ENCODE results near the gene RNF4.

The RNF4 gene

DNA sequence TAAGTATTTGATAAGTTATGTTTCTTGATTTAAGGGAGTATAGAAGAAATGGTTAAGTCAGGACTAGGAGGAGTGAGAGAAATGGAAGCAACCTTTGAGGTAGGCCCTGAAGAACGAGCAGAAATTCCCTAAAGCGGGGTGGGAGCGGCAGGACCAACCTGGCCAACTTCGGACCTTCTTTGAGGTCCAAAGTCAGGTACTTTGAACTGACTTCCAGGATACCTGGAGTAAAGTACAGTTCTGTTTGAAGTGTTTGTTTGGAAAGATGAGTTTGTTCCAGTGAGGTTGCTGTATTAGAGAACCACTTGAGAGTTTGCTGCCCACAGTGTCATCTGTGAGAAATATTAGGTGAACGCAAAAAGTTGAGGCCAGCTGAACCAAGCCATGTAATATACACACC is 11.7 kb downstream of the RNF4 start:
- ATAC-seq = no peak

GRCh38 chr4:2482192-2482591 is 13.3 kb downstream of the RNF4 start:
- no peak; the same call in 1 of the 3 replicates for ATAC-seq
- TF ChIP-seq RARB (CRISPR knock-in tag; IDR thresholded peaks at IDR 0.05) (no peak), ZNF565 (CRISPR knock-in tag; conservative IDR thresholded peaks at IDR 0.05; ENCODE audit: low read depth) (no peak), PPARA (CRISPR knock-in tag; IDR thresholded peaks at IDR 0.05; ENCODE audit: borderline replicate concordance) (no peak), CSDC2 (CRISPR knock-in tag; IDR thresholded peaks at IDR 0.05) (no peak), ZFP3 (CRISPR knock-in tag; IDR thresholded peaks at IDR 0.05) (no peak), ZFP30 (CRISPR knock-in tag; IDR thresholded peaks at IDR 0.05) (no peak), TOX (CRISPR knock-in tag; IDR thresholded peaks at IDR 0.05; ENCODE audit: borderline replicate concordance) (no peak), CREB5 (CRISPR knock-in tag; IDR thresholded peaks at IDR 0.05; ENCODE audit: low read depth) (no peak), ZNF70 (CRISPR knock-in tag; IDR thresholded peaks at IDR 0.05) (no peak), ISL1 (CRISPR knock-in tag; IDR thresholded peaks at IDR 0.05) (no peak), BACH2 (CRISPR knock-in tag; IDR thresholded peaks at IDR 0.05; ENCODE audit: borderline replicate concordance) (no peak), ZC3H10 (CRISPR knock-in tag; IDR thresholded peaks at IDR 0.05) (no peak), TCF4 (CRISPR knock-in tag; IDR thresholded peaks at IDR 0.05; ENCODE audit: borderline replicate concordance) (no peak), GLIS3 (CRISPR knock-in tag; IDR thresholded peaks at IDR 0.05) (no peak)
- TF ChIP-seq, protein P1, sequence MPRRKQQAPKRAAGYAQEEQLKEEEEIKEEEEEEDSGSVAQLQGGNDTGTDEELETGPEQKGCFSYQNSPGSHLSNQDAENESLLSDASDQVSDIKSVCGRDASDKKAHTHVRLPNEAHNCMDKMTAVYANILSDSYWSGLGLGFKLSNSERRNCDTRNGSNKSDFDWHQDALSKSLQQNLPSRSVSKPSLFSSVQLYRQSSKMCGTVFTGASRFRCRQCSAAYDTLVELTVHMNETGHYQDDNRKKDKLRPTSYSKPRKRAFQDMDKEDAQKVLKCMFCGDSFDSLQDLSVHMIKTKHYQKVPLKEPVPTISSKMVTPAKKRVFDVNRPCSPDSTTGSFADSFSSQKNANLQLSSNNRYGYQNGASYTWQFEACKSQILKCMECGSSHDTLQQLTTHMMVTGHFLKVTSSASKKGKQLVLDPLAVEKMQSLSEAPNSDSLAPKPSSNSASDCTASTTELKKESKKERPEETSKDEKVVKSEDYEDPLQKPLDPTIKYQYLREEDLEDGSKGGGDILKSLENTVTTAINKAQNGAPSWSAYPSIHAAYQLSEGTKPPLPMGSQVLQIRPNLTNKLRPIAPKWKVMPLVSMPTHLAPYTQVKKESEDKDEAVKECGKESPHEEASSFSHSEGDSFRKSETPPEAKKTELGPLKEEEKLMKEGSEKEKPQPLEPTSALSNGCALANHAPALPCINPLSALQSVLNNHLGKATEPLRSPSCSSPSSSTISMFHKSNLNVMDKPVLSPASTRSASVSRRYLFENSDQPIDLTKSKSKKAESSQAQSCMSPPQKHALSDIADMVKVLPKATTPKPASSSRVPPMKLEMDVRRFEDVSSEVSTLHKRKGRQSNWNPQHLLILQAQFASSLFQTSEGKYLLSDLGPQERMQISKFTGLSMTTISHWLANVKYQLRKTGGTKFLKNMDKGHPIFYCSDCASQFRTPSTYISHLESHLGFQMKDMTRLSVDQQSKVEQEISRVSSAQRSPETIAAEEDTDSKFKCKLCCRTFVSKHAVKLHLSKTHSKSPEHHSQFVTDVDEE (CRISPR knock-in tag; IDR thresholded peaks at IDR 0.05) = no peak
- TF ChIP-seq, protein P2, sequence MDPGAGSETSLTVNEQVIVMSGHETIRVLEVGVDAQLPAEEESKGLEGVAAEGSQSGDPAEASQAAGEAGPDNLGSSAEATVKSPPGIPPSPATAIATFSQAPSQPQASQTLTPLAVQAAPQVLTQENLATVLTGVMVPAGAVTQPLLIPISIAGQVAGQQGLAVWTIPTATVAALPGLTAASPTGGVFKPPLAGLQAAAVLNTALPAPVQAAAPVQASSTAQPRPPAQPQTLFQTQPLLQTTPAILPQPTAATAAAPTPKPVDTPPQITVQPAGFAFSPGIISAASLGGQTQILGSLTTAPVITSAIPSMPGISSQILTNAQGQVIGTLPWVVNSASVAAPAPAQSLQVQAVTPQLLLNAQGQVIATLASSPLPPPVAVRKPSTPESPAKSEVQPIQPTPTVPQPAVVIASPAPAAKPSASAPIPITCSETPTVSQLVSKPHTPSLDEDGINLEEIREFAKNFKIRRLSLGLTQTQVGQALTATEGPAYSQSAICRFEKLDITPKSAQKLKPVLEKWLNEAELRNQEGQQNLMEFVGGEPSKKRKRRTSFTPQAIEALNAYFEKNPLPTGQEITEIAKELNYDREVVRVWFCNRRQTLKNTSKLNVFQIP (CRISPR knock-in tag; IDR thresholded peaks at IDR 0.05; ENCODE audit: borderline replicate concordance, low read depth) = no peak

More for the DNA sequence above, 11.7 kb downstream of the RNF4 start:
- TF ChIP-seq ZNF70 (CRISPR knock-in tag; IDR thresholded peaks at IDR 0.05) (no peak), RARB (CRISPR knock-in tag; IDR thresholded peaks at IDR 0.05) (no peak), ZC3H10 (CRISPR knock-in tag; IDR thresholded peaks at IDR 0.05) (no peak), GLIS3 (CRISPR knock-in tag; IDR thresholded peaks at IDR 0.05) (no peak), OSR1 (CRISPR knock-in tag; IDR thresholded peaks at IDR 0.05) (no peak), ZFP3 (CRISPR knock-in tag; IDR thresholded peaks at IDR 0.05) (no peak), TOX (CRISPR knock-in tag; IDR thresholded peaks at IDR 0.05; ENCODE audit: borderline replicate concordance) (no peak), ZNF565 (CRISPR knock-in tag; conservative IDR thresholded peaks at IDR 0.05; ENCODE audit: low read depth) (no peak), ARNTL (CRISPR knock-in tag; IDR thresholded peaks at IDR 0.05; ENCODE audit: borderline replicate concordance, low read depth) (no peak), CSDC2 (CRISPR knock-in tag; IDR thresholded peaks at IDR 0.05) (no peak), ZFP30 (CRISPR knock-in tag; IDR thresholded peaks at IDR 0.05) (no peak), SNAI2 (CRISPR knock-in tag; IDR thresholded peaks at IDR 0.05) (no peak), ZNF8 (CRISPR knock-in tag; IDR thresholded peaks at IDR 0.05) (no peak)
- TF ChIP-seq, protein P1 (CRISPR knock-in tag; IDR thresholded peaks at IDR 0.05) = no peak
- TF ChIP-seq, protein P3, sequence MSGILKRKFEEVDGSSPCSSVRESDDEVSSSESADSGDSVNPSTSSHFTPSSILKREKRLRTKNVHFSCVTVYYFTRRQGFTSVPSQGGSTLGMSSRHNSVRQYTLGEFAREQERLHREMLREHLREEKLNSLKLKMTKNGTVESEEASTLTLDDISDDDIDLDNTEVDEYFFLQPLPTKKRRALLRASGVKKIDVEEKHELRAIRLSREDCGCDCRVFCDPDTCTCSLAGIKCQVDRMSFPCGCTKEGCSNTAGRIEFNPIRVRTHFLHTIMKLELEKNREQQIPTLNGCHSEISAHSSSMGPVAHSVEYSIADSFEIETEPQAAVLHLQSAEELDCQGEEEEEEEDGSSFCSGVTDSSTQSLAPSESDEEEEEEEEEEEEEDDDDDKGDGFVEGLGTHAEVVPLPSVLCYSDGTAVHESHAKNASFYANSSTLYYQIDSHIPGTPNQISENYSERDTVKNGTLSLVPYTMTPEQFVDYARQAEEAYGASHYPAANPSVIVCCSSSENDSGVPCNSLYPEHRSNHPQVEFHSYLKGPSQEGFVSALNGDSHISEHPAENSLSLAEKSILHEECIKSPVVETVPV (CRISPR knock-in tag; IDR thresholded peaks at IDR 0.05) = no peak
- TF ChIP-seq, protein P4, sequence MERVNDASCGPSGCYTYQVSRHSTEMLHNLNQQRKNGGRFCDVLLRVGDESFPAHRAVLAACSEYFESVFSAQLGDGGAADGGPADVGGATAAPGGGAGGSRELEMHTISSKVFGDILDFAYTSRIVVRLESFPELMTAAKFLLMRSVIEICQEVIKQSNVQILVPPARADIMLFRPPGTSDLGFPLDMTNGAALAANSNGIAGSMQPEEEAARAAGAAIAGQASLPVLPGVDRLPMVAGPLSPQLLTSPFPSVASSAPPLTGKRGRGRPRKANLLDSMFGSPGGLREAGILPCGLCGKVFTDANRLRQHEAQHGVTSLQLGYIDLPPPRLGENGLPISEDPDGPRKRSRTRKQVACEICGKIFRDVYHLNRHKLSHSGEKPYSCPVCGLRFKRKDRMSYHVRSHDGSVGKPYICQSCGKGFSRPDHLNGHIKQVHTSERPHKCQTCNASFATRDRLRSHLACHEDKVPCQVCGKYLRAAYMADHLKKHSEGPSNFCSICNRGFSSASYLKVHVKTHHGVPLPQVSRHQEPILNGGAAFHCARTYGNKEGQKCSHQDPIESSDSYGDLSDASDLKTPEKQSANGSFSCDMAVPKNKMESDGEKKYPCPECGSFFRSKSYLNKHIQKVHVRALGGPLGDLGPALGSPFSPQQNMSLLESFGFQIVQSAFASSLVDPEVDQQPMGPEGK (CRISPR knock-in tag; IDR thresholded peaks at IDR 0.05; ENCODE audit: borderline replicate concordance) = no peak
- TF ChIP-seq, protein P2 (CRISPR knock-in tag; IDR thresholded peaks at IDR 0.05; ENCODE audit: borderline replicate concordance, low read depth) = no peak

Data from SK-N-SH treated with all-trans-retinoic acid at 6 μM for 48 hours (cell line).